HepG2 (cell line): ENCODE measurements around the gene GMPR. TPM values are rescaled to one million over a fixed set of nuclear protein-coding genes. Genes with fewer than 3 reads are reported as not detected.

Experiments
- ATAC-seq: fragments of 200-7000 bp; cut with Tn5 transposase; 3 replicates; pipeline ENCODE4 v1.9.1; 2020; ENCODE audit warnings: mild to moderate bottlenecking, moderate library complexity
- BruUV-seq: library from RNA; stranded (reverse); fragments of 400-500 nt; replicated peaks from 2 replicates; lab custom pipeline; 2021; lab: Mats Ljungman, UMichigan
- CTCF ChIA-PET: fragments of 300-600 bp; formaldehyde crosslinking; extraction: SDS; loops from one replicate; lab custom pipeline; 2021; ENCODE audit warnings: low total read pairs, inconsistent platforms, low intra/inter-chr PET ratio; lab: Yijun Ruan, JAX
- POLR2A ChIA-PET: fragments of 350-600 bp; sonication (Branson Sonifier 250); formaldehyde crosslinking; loops from one replicate; lab custom pipeline; 2020; ENCODE audit warnings: antibody characterized with exemption, inconsistent platforms; lab: Yijun Ruan, JAX
- DNase-seq: peaks from one replicate; pipeline ENCODE4 v3.0.0-alpha.2; 2015; ENCODE audit warnings: low spot score
- FAIRE-seq: peaks from 3 replicates; lab custom pipeline; 2011; peaks lifted over from hg19 to GRCh38; lab: Jason Lieb, UNC
- H2AFZ ChIP-seq: one replicate; pipeline ENCODE4 v1.6.1; 2011; ENCODE audit warnings: low read length, inconsistent platforms
- H3K27ac ChIP-seq: fragments of 300-600 bp; 3 replicates; pipeline ENCODE4 v1.8.0; 2011; ENCODE audit warnings: mixed run types, mild to moderate bottlenecking, mixed read lengths, low read length, inconsistent platforms; ENCODE audit not compliant: insufficient read depth; ENCODE audit errors: extremely low read length
- H3K27me3 ChIP-seq, 2 experiments: fragments of 200-600 bp in 1 of 2; 2 replicates in 1 of 2; 3 replicates in 1 of 2; pipeline versions ENCODE4 v1.6.0 to v1.8.0; 2011; ENCODE audit warnings: low read length in 2 of 2, mild to moderate bottlenecking in 2 of 2, moderate library complexity in 2 of 2, inconsistent platforms in 1 of 2; ENCODE audit not compliant: insufficient read depth in 2 of 2, control insufficient read depth in 1 of 2
- H3K36me3 ChIP-seq, 2 experiments: fragments of 200-600 bp in 1 of 2; replicated peaks in 1 of 2; 2 replicates in 1 of 2; 3 replicates in 1 of 2; pipeline versions ENCODE4 v1.5.1 to v1.8.0; 2011; ENCODE audit warnings: low read length in 2 of 2, inconsistent platforms in 1 of 2; ENCODE audit not compliant: insufficient read depth in 2 of 2, control insufficient read depth in 1 of 2
- H3K4me1 ChIP-seq: 2 replicates; pipeline ENCODE4 v1.5.1; 2012; ENCODE audit warnings: low read length, inconsistent platforms; ENCODE audit not compliant: insufficient read depth
- H3K4me2 ChIP-seq: 2 replicates; pipeline ENCODE4 v1.6.0; 2011; ENCODE audit warnings: low read depth, low read length, inconsistent platforms
- H3K4me3 ChIP-seq, 3 experiments: fragments of 200-600 bp in 1 of 3; sonication (generic), shearing (Covaris generic) in 1 of 3; replicated peaks in 1 of 3; 2 replicates each; pipeline ENCODE4 v1.5.1; 2011 to 2016; ENCODE audit warnings: low read length in 3 of 3, inconsistent platforms in 2 of 3, low read depth in 2 of 3, mild to moderate bottlenecking in 2 of 3, control low read depth in 1 of 3, mixed read lengths in 1 of 3; ENCODE audit not compliant: insufficient read depth in 1 of 3
- H3K79me2 ChIP-seq: one replicate; pipeline ENCODE4 v1.6.1; 2011; ENCODE audit warnings: low read length, inconsistent platforms; ENCODE audit not compliant: insufficient read depth
- H3K9ac ChIP-seq: 2 replicates; pipeline ENCODE4 v1.6.0; 2011; ENCODE audit warnings: mild to moderate bottlenecking, low read depth, low read length, inconsistent platforms; ENCODE audit not compliant: insufficient read depth
- H3K9me3 ChIP-seq: 2 replicates; pipeline ENCODE4 v1.5.1; 2012; ENCODE audit warnings: mild to moderate bottlenecking, low read length
- H4K20me1 ChIP-seq: 2 replicates; pipeline ENCODE4 v1.6.0; 2011; ENCODE audit warnings: inconsistent platforms, mild to moderate bottlenecking, low read length, moderate library complexity; ENCODE audit not compliant: insufficient read depth
- ATF7 ChIP-seq, 2 experiments: fragments of 450-650 bp in 1 of 2; sonication (generic) in 1 of 2; formaldehyde crosslinking in 1 of 2; IDR thresholded peaks; 2 replicates each; pipeline versions ENCODE4 v1.4.0 to v1.6.1; 2016 to 2020; ENCODE audit warnings: antibody characterized with exemption in 1 of 2, mild to moderate bottlenecking in 1 of 2, missing genetic modification reagents in 1 of 2
- CBX1 ChIP-seq: IDR thresholded peaks from one replicate; pipeline ENCODE4 v1.6.1; 2016; ENCODE audit warnings: antibody characterized with exemption, low read depth
- E2F5 ChIP-seq: sonication (generic); formaldehyde crosslinking; conservative IDR thresholded peaks from 2 replicates; pipeline ENCODE4 v1.4.0; 2020; ENCODE audit warnings: missing genetic modification reagents
- EHMT2 ChIP-seq: fragments of 200-600 bp; sonication (generic); IDR thresholded peaks from 2 replicates; pipeline ENCODE4 v1.7.0; 2017; ENCODE audit warnings: antibody characterized with exemption, low read depth, low read length, borderline replicate concordance
- FOXP4 ChIP-seq: sonication (generic); formaldehyde crosslinking; IDR thresholded peaks from 2 replicates; pipeline ENCODE4 v1.4.0; 2020; ENCODE audit warnings: missing genetic modification reagents
- POLR2AphosphoS5 ChIP-seq: IDR thresholded peaks from 2 replicates; pipeline ENCODE4 v1.6.1; 2012; ENCODE audit warnings: low read depth, low read length
- SETDB1 ChIP-seq: sonication (generic); formaldehyde crosslinking; IDR thresholded peaks from 2 replicates; pipeline ENCODE4 v1.5.1; 2020; ENCODE audit warnings: missing genetic modification reagents, mild to moderate bottlenecking, borderline replicate concordance
- SP1 ChIP-seq, 2 experiments: fragments of 450-650 bp in 1 of 2; sonication (generic) in 1 of 2; formaldehyde crosslinking in 1 of 2; IDR thresholded peaks; 2 replicates each; pipeline versions ENCODE4 v1.4.0 to v1.6.1; 2016 to 2020; ENCODE audit warnings: missing genetic modification reagents in 1 of 2
- TAF15 ChIP-seq: fragments of 200-400 bp; formaldehyde crosslinking; IDR thresholded peaks from one replicate; pipeline ENCODE4 v1.6.1; 2018; ENCODE audit warnings: mild to moderate bottlenecking, low read depth, low read length; ENCODE audit not compliant: poor library complexity, severe bottlenecking
- ZNF224 ChIP-seq: sonication (generic); formaldehyde crosslinking; IDR thresholded peaks from 2 replicates; pipeline ENCODE4 v1.5.0; 2020; ENCODE audit warnings: mild to moderate bottlenecking, missing genetic modification reagents
- ZNF556 ChIP-seq: sonication (generic); formaldehyde crosslinking; IDR thresholded peaks from 2 replicates; pipeline ENCODE4 v1.4.0; 2020; ENCODE audit warnings: mild to moderate bottlenecking, missing genetic modification reagents, borderline replicate concordance
- ZNF570 ChIP-seq: sonication (generic); formaldehyde crosslinking; IDR thresholded peaks from 2 replicates; pipeline ENCODE4 v1.4.0; 2020; ENCODE audit warnings: mild to moderate bottlenecking, missing genetic modification reagents, borderline replicate concordance
- WGBS: methylation state at CpG from one replicate; pipeline ENCODE4 v1.1.6; 2017; ENCODE audit warnings: low lambda C conversion rate; 5-methylcytosine and 5-hydroxymethylcytosine counted together
- in situ Hi-C: cut with HindIII; loops from 2 replicates; pipeline ENCODE4 v1.10.0; 2017; ENCODE audit warnings: low pct_unique_long_range_greater_than_20kb; ENCODE audit not compliant: extremely low pct_ligation_motif_present
- intact Hi-C: fragments of 100-400 bp; cut with micrococcal nuclease; formaldehyde crosslinking; loops from one replicate; pipeline ENCODE4 v1.10.0; 2022; ENCODE audit not compliant: unreplicated experiment
- polyA plus RNA-seq, 8 experiments: library from polyadenylated mRNA; depleted of rRNA in 3 of 8; stranded (reverse) in 7 of 8; unstranded in 1 of 8; fragments of >200 nt; fragmentation: Illumina TruSeq in 4 of 8; extraction: Trizol in 4 of 8; gene quantifications; 2 replicates each; pipeline versions ENCODE4 v1.2.1 to v1.2.3, GENCODE V29; 2011 to 2016; ENCODE audit warnings: low read depth in 4 of 8, missing spikeins in 1 of 8, mixed read lengths in 1 of 8; ENCODE audit not compliant: insufficient read depth in 1 of 8
- total RNA-seq, 5 experiments: library from RNA; depleted of rRNA; stranded (reverse); fragments of >200 nt; fragmentation: Illumina TruSeq; extraction: Trizol; gene quantifications; 2 replicates each; pipeline ENCODE4 v1.2.3, GENCODE V29; 2016; ENCODE audit warnings: low read depth in 1 of 5
- TF ChIP-seq, protein P1 (sequence below): sonication (generic); formaldehyde crosslinking; IDR thresholded peaks from 2 replicates; pipeline ENCODE4; 2020; ENCODE audit warnings: missing genetic modification reagents, mild to moderate bottlenecking, borderline replicate concordance

Gene GMPR
- total and polyA plus RNA-seq, 2 of the 13 experiments (the other 11 are each of a cell fraction or from before 2014, with no cell fraction given), result not detected

DNA sequence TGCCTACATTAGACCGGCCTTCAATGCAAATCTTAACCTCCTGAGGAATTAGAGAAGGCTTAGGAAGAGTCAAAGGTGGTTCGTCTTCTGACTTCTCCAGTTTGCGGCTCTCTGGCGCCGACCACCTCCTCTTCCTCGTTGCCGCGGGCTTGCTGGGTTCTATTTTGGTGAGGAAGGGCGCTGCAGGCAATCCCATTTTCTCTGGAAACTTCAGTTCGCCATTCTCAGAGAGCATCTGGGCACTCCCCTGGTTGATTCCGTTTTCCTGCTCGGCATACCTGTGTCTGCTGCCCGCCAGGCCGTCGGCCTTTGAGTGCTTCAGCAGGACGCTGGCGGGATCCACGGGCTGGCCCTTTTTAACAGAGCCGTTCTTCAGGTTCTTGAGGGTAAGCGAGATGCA, 67.9 kb downstream of the GMPR start:
- Histone ChIP-seq H3K9me3 (no peaks in the 10 kb centered on the region), H4K20me1 (no peaks in the 10 kb centered on the region), H3K27ac (no peak overlapping the region), H3K9ac (no peak overlapping the region), H3K4me2 (no peak overlapping the region), H2AFZ (no peak overlapping the region), H3K36me3 (peaks cover 6 to 12% of the 10 kb centered on the region in 2 experiments; a peak in 3 of 5 replicates), H3K4me1 (peaks cover 38% of the 10 kb centered on the region), H3K27me3 (no peaks in the 10 kb centered on the region), H3K79me2 (no peaks in the 10 kb centered on the region), H3K4me3 (no peak overlapping the region)
- ChIA-PET POLR2A (no interaction called here), CTCF (no interaction called here)
- no peak for TF ChIP-seq CBX1
- no peak for TF ChIP-seq SP1 (IDR thresholded peaks at IDR 0.05)
- TF ChIP-seq SP1 (CRISPR knock-in tag; IDR thresholded peaks at IDR 0.05), result no peak
- TF ChIP-seq E2F5, result no peak
- no peak for TF ChIP-seq POLR2AphosphoS5
- no peak for TF ChIP-seq ZNF224 (CRISPR knock-in tag)
- no peak for TF ChIP-seq TAF15
- no peak for TF ChIP-seq ATF7 (IDR thresholded peaks at IDR 0.05)
- TF ChIP-seq ATF7 (CRISPR knock-in tag; IDR thresholded peaks at IDR 0.05), result no peak
- no peak for TF ChIP-seq ZNF570 (CRISPR knock-in tag)
- TF ChIP-seq ZNF556 (CRISPR knock-in tag), result no peak
- TF ChIP-seq EHMT2, result no peak
- no peak for TF ChIP-seq SETDB1 (CRISPR knock-in tag)
- TF ChIP-seq FOXP4, result no peak
- TF ChIP-seq, protein P1, sequence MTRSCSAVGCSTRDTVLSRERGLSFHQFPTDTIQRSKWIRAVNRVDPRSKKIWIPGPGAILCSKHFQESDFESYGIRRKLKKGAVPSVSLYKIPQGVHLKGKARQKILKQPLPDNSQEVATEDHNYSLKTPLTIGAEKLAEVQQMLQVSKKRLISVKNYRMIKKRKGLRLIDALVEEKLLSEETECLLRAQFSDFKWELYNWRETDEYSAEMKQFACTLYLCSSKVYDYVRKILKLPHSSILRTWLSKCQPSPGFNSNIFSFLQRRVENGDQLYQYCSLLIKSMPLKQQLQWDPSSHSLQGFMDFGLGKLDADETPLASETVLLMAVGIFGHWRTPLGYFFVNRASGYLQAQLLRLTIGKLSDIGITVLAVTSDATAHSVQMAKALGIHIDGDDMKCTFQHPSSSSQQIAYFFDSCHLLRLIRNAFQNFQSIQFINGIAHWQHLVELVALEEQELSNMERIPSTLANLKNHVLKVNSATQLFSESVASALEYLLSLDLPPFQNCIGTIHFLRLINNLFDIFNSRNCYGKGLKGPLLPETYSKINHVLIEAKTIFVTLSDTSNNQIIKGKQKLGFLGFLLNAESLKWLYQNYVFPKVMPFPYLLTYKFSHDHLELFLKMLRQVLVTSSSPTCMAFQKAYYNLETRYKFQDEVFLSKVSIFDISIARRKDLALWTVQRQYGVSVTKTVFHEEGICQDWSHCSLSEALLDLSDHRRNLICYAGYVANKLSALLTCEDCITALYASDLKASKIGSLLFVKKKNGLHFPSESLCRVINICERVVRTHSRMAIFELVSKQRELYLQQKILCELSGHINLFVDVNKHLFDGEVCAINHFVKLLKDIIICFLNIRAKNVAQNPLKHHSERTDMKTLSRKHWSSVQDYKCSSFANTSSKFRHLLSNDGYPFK (CRISPR knock-in tag), result no peak
- in situ Hi-C loops, result no loop called here
- BruUV-seq, result no TSS peak
- ATAC-seq, result no peak
- WGBS, result 97% methylated on average over 20 of the region's 20 CpGs
- intact Hi-C loops, result no loop called here
- no peak for FAIRE-seq
- DNase-seq, result no peak
